Activated T-cell treated with anti-CD3 and anti-CD28 coated beads for 1 hour (primary cell): ENCODE results near the gene RFTN1.
A peak's percentile ranks its signal among the peaks of the same experiment; 100 is the strongest.

ENCODE experiments used
- DNase-seq: peaks from one replicate; pipeline ENCODE4 v3.0.0-alpha.2; 2020; ENCODE audit warnings: low read depth

The RFTN1 gene

GRCh38 chr3:16486951-16487480, 26.5 kb downstream of the RFTN1 start:
- no peak for DNase-seq

DNA sequence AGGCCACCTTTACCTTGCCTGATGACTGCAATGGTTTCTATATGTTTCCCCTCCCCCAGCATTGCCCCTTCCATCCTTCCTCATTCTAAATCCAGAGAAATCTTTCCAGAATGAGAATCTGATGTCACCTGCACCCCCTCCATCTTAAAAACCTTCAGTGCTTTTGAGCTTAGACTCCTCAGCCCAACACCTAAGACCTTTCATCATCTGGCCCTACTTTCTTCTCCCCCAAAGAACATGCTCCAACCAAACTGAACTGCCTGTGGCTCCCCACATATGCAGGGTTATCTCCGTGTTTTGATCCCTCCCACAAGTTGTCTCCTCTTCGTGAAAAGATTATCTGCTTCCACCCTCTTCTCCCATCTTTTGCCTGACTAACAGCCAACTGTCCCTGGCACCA, 27.3 kb downstream of the RFTN1 start:
- no peak for DNase-seq

DNA sequence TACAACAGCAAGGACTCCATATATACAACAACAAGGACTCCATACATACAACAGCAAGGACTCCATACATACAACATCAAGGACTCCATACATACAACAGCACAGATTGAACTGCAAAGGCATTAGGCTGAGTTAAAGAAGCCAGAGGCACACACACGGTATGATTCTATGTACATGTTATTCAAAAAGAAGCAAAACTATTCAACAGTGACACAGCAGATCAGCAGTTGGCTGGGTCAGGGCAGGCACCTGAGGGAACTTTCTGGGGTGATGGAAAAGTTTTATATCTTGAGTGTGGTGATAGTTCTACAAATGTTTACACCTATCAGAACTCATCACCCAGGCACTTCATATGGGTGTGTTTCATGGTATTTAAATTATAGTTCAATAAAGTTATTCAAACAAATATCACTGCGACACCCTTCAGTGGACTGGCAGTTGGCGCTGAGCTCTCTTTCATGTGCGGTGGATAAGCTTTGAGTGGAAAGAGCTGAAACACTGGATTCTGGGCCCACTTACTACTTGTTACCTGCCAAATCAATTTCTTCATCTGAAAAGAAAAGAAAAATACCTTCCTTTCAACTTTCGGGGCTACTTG, 28.0 kb downstream of the RFTN1 start:
- DNase-seq: no peak

- DNase-seq: no peak
Measured at GRCh38 chr3:16484984-16485383, 28.5 kb downstream of the RFTN1 start.

DNA sequence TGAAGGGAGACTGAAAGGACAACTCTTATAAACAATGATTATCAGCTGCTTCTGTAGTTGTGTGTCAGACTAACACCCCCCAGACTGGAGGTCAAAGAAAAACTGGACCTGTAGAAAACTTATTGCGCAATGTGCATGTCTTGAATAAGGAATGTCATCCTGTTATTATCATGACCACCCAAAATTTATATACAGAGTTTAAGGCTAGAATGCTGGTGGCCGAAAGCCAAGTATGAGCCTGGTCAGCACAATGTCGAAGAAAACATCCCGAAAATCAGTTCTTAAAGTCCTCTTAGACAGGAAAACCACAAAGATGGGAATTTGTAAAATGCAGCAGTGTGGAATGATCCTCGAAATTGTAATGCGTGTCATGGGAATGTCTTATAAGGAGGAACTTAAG, 29.3 kb downstream of the RFTN1 start:
- DNase-seq: no peak

DNA sequence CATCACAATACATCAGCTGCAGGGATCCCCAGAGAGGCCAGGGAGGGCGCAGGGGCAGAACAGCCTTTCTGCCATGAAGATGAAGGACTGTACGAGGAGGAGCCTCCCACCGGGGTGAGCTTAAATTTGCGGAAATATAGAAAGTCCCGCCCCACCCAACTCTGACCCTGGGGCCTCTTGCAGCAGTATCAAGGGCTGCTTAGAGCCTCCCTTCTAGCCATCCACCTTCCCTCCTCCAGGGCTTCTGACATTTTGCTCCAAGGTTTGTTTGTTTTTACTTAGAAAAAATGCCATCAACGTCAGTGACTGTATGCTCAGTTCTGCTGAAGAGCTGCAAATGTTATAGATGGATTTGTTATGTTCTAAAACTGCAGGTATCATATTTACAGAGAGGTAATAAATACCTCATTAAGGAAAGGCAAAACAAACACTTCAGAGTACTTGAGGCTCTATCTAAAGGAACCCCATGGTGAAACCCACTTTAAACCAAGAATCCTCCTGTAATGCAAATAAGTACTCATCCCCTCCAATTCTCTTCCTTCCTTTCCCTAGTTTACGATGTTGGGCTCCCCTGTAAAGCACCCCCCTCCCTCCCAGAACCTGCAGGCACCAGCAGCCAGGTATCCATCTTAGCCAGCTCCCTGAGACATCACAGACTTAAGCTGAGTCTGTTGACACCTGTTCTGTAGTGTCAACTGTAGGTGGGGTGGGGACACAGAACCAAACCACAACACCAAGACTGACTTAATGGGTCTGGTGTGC, 30.5 kb downstream of the RFTN1 start:
- DNase-seq: peak; percentile 16

- DNase-seq: no peak
Measured at GRCh38 chr3:16482194-16482769, 31.2 kb downstream of the RFTN1 start.

DNA sequence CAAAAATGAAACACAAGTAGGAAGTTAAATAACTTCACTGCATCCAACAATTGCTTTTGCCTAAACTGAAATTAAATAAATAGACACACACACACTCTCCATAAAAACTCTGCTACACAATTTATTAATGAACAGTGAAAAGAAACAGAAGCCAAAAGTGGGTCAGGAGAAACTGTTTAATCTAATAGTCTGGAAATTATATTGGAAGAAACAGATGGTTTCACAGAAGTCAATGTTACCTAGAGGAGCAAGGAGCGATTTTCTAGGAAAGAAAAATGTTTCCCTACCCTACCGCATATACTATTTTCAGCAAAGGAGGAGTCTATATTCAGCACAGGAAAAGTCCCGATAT, 32.0 kb downstream of the RFTN1 start:
- DNase-seq: no peak

DNA sequence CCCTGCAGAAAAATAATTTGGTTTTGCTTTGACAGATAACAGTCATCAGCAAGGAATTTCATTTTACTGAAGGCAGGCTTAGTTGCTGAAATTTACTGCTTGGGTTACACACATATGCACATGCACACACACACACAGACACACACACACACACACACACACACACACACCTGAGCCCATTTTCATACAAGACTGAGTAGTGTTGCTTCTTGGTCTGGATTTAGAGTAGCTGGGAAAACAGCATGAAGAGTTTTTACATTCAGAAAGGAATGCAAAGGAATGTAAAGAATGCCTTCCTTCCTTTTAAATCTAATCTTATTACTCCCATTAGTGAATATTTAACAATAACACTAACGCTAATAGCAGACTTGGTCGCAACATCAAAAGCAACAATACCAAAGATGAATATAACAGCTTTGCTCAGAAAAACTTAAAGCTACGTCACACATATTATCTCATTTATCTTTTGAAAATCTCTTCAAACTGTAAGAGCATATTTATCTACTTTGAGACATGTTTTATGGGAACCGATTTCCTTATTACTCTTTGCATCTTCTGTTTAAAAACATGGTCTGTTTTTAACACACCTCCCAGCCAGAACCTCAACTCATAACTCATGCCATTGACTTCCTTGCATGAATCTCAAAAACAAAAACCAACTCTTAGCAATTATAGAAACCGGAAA, 32.5 kb downstream of the RFTN1 start:
- no peak for DNase-seq

GRCh38 chr3:16478516-16478915, 35.0 kb downstream of the RFTN1 start:
- DNase-seq: no peak

DNA sequence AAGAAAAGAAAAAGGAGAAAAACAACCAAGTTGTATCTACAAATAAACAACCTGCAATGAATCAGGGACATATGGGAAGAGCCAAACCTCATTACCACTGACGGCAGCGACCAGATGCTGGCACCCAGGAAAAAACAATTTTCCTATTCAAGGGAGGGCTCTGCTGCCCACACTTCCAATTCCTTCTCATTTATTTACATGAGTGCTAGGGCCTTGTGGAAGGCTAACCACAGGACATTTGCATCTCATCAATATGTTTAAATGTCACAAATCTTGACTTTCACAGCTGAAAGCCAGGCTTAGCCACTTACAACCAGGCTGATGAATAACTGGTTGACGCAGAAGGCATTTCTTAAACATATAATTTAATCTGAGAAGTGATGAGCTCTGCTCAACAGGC, 36.0 kb downstream of the RFTN1 start:
- DNase-seq: no peak

DNA sequence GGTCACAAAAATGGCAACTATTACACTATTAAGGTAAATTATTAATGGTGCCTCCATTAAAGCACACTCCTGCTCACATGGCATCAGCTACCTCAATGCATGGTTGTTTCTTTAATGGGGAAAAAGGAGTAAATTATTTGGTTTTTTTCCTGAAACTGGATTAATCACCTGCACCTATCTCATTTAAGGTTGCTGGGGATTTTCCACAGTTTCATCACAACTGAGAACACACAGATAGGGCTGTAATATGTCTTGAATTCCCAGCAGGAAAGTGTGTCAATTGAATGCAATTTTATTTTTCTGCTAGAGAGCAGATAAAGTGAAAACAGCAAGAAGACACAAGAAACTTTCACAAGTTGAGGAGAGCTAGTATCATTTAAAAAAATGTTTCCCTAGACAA, 36.4 kb downstream of the RFTN1 start:
- no peak for DNase-seq

DNA sequence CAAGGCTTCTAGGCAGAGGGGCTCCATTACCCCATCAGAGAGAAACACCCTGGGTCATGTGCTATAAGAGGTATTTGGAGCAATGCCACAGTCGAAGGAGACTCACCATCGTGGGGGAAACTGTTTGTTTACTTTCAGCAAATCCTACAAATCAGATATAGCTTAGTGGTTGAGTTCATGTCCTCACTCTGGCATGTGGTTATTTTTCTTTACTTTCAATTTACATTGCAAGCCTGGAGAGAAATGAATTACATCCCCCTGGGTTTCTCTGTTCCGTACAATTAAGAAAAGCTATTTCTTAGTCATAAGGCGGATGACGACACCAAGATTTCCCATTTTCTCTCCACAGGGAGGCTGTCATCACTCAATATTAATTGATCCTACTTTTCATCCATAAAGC, 36.9 kb downstream of the RFTN1 start:
- no peak for DNase-seq

DNA sequence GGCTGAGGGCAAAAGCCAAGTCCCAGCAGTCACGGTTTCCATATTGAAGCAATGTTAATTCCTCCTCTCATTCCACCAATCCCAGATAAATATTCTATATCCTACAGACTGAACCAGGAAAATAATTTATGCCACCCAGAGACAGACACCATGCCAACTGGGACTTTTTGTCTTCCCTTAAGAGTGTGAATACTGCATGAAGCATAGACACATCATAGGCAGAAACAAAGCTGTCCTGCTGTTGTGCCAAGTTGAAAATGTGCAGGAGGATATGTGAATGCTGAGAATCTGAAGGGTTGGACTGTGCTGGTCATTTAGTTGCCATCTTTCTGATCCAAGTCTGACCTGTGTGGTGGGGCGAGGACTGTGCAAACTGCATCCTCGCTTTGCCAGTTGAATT, 37.7 kb downstream of the RFTN1 start:
- DNase-seq: no peak

- DNase-seq: no peak
Measured at GRCh38 chr3:16474920-16475319, 38.6 kb downstream of the RFTN1 start.

DNA sequence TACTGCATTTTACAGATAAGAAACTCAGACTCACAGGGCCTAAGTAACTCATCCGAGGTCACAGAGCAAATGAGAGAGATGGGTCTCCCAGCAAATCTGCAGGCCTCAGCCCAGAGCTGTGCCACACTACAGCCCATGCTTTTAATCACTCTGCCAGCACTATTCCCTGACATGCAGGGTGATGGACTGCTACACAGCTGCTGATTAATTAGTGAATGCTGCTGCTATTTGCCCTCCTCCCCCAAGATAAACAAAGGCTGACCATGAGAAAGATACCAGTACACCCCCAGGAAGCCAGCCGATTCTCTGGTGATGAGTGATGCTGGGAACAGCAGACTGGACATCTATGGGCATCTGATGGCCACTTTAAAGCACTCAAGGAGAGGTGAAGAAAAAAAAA, 39.3 kb downstream of the RFTN1 start:
- no peak for DNase-seq

- no peak for DNase-seq
Measured at GRCh38 chr3:16472593-16472992, 40.9 kb downstream of the RFTN1 start.

DNA sequence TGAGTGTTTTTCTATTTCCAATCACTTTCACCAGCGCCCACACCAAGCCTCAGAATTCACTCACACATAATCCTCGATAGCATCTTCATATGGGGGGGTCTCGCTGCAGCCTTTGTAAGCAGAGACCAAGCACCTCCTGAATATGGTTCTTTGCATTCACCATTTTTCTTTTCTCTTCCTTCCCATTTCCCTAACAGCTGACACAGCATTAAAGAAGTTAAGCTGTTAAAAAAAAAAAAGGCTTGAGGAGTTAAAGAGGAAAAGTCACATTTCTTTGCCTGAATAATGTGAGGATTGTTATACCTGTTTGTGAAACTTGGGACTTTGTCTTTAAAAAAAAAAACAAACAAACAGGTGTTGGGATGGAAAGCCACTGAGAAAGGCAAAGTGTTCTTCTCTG, 41.6 kb downstream of the RFTN1 start:
- DNase-seq: no peak

DNA sequence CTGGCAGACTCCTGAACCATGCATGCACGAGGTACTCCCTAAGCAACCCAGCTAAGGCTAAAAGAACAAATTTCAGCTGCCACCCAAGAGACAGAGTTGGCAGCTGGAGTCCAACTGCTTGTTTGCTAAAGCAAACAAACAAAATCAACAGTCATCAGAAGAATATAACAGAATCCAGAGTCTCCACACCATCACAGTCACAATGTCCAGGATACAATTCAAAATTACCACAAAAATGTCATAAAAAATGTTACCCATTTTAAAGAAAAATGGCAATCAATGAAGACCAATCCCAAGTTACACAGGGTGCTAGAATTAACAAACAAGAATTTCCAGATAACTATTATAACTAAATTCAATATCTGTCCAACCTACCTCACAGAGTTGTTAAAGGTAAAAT, 42.9 kb downstream of the RFTN1 start:
- DNase-seq: no peak

DNA sequence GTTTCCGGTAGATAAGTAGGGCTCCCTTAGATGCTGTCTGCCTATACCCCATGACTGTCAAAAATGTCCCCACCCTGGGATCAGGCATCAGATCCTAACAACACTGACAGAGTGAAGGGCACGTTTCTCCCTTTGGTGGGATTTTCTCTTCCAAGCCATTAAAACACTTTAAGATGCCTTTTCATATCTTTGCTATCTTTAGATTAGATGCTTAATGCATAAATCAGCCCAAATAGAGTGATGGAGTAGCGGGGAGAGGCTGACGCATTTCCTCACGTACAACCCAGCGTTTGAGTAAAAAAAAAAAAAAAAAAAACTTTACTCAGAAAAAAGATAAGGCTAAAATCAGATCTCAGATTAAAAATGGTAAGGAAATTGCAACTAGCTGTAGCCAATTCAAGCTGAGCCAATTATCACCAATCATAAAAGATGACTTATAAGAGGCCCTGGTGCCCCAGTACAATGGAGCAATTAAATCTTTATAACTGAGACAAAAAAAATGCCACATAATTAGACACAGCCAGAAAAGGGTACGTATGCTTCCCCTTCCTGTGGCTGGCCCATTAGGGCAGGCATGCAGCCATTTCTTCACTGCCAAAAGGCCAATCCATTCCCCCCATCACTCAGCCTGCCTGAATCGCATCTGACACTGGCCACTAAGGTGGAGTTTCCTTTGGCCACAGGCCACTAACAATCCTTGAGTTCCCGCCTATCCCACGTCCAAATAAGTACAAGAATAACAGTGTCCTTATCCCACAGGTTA, 45.0 kb downstream of the RFTN1 start:
- no peak for DNase-seq

- no peak for DNase-seq
Measured at GRCh38 chr3:16468002-16468335, 45.5 kb downstream of the RFTN1 start.

DNA sequence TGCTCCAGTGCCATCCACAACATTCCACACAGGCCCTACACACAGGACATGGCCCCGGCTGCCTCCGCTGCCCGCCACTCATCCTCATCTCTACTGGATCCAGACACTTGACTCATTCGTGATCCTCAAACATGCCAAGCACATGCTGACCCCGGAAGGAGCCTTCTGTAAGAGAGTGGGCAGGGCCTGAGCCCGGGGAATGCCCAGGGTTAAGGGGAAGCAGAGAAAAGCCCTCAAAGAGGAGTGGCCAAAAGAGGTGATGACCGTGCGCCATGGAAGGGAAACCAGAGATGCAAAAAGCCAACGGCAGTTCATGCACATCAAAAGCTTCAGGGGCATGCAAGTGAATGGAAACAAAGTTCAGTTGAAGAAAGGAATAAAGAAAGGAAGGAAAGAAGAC, 46.1 kb downstream of the RFTN1 start:
- no peak for DNase-seq
